Measurements from ENCODE around the gene MED13L.

DNA sequence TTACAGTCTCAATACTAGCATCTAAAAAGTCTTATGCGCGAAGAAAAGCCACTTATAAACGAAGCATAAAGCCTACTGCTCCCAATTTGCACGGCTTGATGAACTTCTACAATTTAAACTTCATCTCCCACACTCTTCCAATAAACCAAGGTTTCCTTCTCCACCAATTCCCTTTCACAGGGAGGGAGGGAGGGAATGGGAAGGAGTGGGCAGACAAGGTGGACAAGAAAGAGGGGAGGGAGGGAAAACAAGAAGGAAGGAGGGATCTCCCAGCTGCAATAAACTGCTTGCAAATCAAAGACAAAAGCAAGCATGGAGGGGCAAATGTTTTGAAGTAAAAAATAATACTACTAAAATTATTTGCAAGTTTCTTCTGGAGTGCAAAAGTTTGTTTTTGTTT is 64.5 kb downstream of the MED13L start:
- TF ChIP-seq, protein P1, sequence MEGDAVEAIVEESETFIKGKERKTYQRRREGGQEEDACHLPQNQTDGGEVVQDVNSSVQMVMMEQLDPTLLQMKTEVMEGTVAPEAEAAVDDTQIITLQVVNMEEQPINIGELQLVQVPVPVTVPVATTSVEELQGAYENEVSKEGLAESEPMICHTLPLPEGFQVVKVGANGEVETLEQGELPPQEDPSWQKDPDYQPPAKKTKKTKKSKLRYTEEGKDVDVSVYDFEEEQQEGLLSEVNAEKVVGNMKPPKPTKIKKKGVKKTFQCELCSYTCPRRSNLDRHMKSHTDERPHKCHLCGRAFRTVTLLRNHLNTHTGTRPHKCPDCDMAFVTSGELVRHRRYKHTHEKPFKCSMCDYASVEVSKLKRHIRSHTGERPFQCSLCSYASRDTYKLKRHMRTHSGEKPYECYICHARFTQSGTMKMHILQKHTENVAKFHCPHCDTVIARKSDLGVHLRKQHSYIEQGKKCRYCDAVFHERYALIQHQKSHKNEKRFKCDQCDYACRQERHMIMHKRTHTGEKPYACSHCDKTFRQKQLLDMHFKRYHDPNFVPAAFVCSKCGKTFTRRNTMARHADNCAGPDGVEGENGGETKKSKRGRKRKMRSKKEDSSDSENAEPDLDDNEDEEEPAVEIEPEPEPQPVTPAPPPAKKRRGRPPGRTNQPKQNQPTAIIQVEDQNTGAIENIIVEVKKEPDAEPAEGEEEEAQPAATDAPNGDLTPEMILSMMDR (IDR thresholded peaks at IDR 0.05): no peak
- TF ChIP-seq ZFX (IDR thresholded peaks at IDR 0.05; ENCODE audit: borderline replicate concordance): no peak

Data from 22Rv1 (cell line).